ENCODE data around the gene RAD9A. TPM values are rescaled to one million over a fixed set of nuclear protein-coding genes. Genes with fewer than 3 reads are reported as not detected.
"Not testable (repeated sequence)": the region's sequence is repeated elsewhere in the genome, so short reads cannot be mapped to it uniquely, and the experiment has no call there.

The RAD9A gene
- total RNA-seq, 1 experiment from 2014 or later = 8.1 TPM

- DNase-seq (ENCODE audit: low read depth, low spot score); in situ Hi-C loops (cut with HindIII; ENCODE audit: low pct_unique_long_range_greater_than_20kb, low sequenced_read_pairs): not testable (repeated sequence)
These were observed 10.5 kb downstream of the RAD9A start for GRCh38 chr11:67402192-67402839.

GRCh38 chr11:67403085-67403484, 11.3 kb downstream of the RAD9A start:
- DNase-seq (ENCODE audit: low read depth, low spot score); in situ Hi-C loops (cut with HindIII; ENCODE audit: low pct_unique_long_range_greater_than_20kb, low sequenced_read_pairs): not testable (repeated sequence)

- no peak for DNase-seq (ENCODE audit: low read depth, low spot score)
- in situ Hi-C loops (cut with HindIII; ENCODE audit: low pct_unique_long_range_greater_than_20kb, low sequenced_read_pairs) = no loop called here
These were observed 12.9 kb downstream of the RAD9A start for GRCh38 chr11:67404515-67405195.

GRCh38 chr11:67405196-67405567, 13.4 kb downstream of the RAD9A start:
- in situ Hi-C loops (cut with HindIII; ENCODE audit: low pct_unique_long_range_greater_than_20kb, low sequenced_read_pairs) = no loop called here

GRCh38 chr11:67405688-67406339, 14.0 kb downstream of the RAD9A start:
- in situ Hi-C loops (cut with HindIII; ENCODE audit: low pct_unique_long_range_greater_than_20kb, low sequenced_read_pairs) = no loop called here
- DNase-seq (ENCODE audit: low read depth, low spot score) = no peak

More at GRCh38 chr11:67405196-67405567, 13.4 kb downstream of the RAD9A start:
- DNase-seq (ENCODE audit: low read depth, low spot score) = no peak

GRCh38 chr11:67406420-67406968, 14.7 kb downstream of the RAD9A start:
- no peak for DNase-seq (ENCODE audit: low read depth, low spot score)
- in situ Hi-C loops (cut with HindIII; ENCODE audit: low pct_unique_long_range_greater_than_20kb, low sequenced_read_pairs) = no loop called here

- in situ Hi-C loops (cut with HindIII; ENCODE audit: low pct_unique_long_range_greater_than_20kb, low sequenced_read_pairs) = no loop called here
- DNase-seq (ENCODE audit: low read depth, low spot score) = no peak
These were observed 15.3 kb downstream of the RAD9A start for GRCh38 chr11:67406969-67407687.

- in situ Hi-C loops (cut with HindIII; ENCODE audit: low pct_unique_long_range_greater_than_20kb, low sequenced_read_pairs) = no loop called here
- no peak for DNase-seq (ENCODE audit: low read depth, low spot score)
These were observed 15.9 kb downstream of the RAD9A start for GRCh38 chr11:67407688-67408163.

- no peak for DNase-seq (ENCODE audit: low read depth, low spot score)
- in situ Hi-C loops (cut with HindIII; ENCODE audit: low pct_unique_long_range_greater_than_20kb, low sequenced_read_pairs) = no loop called here
These were observed 16.8 kb downstream of the RAD9A start for GRCh38 chr11:67408437-67409200.

GRCh38 chr11:67409261-67409666, 17.5 kb downstream of the RAD9A start:
- in situ Hi-C loops (cut with HindIII; ENCODE audit: low pct_unique_long_range_greater_than_20kb, low sequenced_read_pairs) = no loop called here

GRCh38 chr11:67409781-67410368, 18.1 kb downstream of the RAD9A start:
- in situ Hi-C loops (cut with HindIII; ENCODE audit: low pct_unique_long_range_greater_than_20kb, low sequenced_read_pairs) = no loop called here
- DNase-seq (ENCODE audit: low read depth, low spot score) = no peak

More at GRCh38 chr11:67409261-67409666, 17.5 kb downstream of the RAD9A start:
- no peak for DNase-seq (ENCODE audit: low read depth, low spot score)

GRCh38 chr11:67410369-67410831, 18.6 kb downstream of the RAD9A start:
- in situ Hi-C loops (cut with HindIII; ENCODE audit: low pct_unique_long_range_greater_than_20kb, low sequenced_read_pairs) = no loop called here
- no peak for DNase-seq (ENCODE audit: low read depth, low spot score)

GRCh38 chr11:67410984-67411784, 19.4 kb downstream of the RAD9A start:
- in situ Hi-C loops (cut with HindIII; ENCODE audit: low pct_unique_long_range_greater_than_20kb, low sequenced_read_pairs) = no loop called here
- DNase-seq (ENCODE audit: low read depth, low spot score) = no peak

GRCh38 chr11:67411785-67412152, 20.0 kb downstream of the RAD9A start:
- no peak for DNase-seq (ENCODE audit: low read depth, low spot score)
- in situ Hi-C loops (cut with HindIII; ENCODE audit: low pct_unique_long_range_greater_than_20kb, low sequenced_read_pairs) = no loop called here

GRCh38 chr11:67412495-67413179, 20.9 kb downstream of the RAD9A start:
- in situ Hi-C loops (cut with HindIII; ENCODE audit: low pct_unique_long_range_greater_than_20kb, low sequenced_read_pairs) = no loop called here
- no peak for DNase-seq (ENCODE audit: low read depth, low spot score)
